Thyroid gland (tissue), 4 donors: ENCODE data around the gene MUSTN1. TPM values are rescaled to one million over a fixed set of nuclear protein-coding genes. Genes with fewer than 3 reads are reported as not detected.

Experiments used
- DNase-seq, 2 donors: peaks; one replicate each; pipeline ENCODE4 v3.0.0-alpha.2; 2019
- H3K27ac ChIP-seq, 3 donors: fragments of 200-600 bp; sonication (generic); 1 replicate in 2 of 3; 2 replicates in 1 of 3; pipeline ENCODE4 v1.5.1; 2016 to 2019; ENCODE audit warnings: mild to moderate bottlenecking in 1 of 3, moderate library complexity in 1 of 3
- H3K27me3 ChIP-seq: fragments of 200-600 bp; sonication (generic); one replicate; pipeline ENCODE4 v1.5.1; 2019
- H3K36me3 ChIP-seq, 2 donors: fragments of 200-600 bp; sonication (generic); one replicate each; pipeline ENCODE4 v1.5.1; 2016 to 2019
- H3K4me1 ChIP-seq, 2 donors: fragments of 200-600 bp; sonication (generic); one replicate each; pipeline ENCODE4 v1.5.1; 2017 to 2019
- H3K4me3 ChIP-seq, 3 donors: fragments of 200-600 bp; sonication (generic); replicated peaks in 1 of 3; 1 replicate in 2 of 3; 2 replicates in 1 of 3; pipeline ENCODE4 v1.5.1; 2016; ENCODE audit warnings: mild to moderate bottlenecking in 1 of 3
- H3K9me3 ChIP-seq: fragments of 200-600 bp; sonication (generic); one replicate; pipeline ENCODE4 v1.5.1; 2017
- CTCF ChIP-seq, 6 experiments: fragments of 200-600 bp in 3 of 6; fragments of 450-650 bp in 3 of 6; sonication (generic) in 3 of 6; IDR thresholded peaks; one replicate each; pipeline ENCODE4 v1.5.1; 2016 to 2019; ENCODE audit warnings: antibody characterized with exemption in 6 of 6, mild to moderate bottlenecking in 2 of 6, inconsistent platforms in 1 of 6, moderate library complexity in 1 of 6
- POLR2A ChIP-seq, 2 donors: fragments of 450-650 bp; IDR thresholded peaks; one replicate each; pipeline ENCODE4 v1.6.1; 2017; ENCODE audit warnings: antibody characterized with exemption in 2 of 2, mild to moderate bottlenecking in 2 of 2, moderate library complexity in 1 of 2
- WGBS, 2 donors: methylation state at CpG; one replicate each; pipeline ENCODE4 v1.1.5; 2017; 5-methylcytosine and 5-hydroxymethylcytosine counted together
- intact Hi-C: fragments of 100-400 bp; cut with DNase I; formaldehyde crosslinking; loops from one replicate; pipeline ENCODE4 v1.15.1; 2023
- total RNA-seq, 4 donors: library from RNA; depleted of rRNA; stranded (reverse); fragments of >200 nt; gene quantifications; one replicate each; pipeline ENCODE4 v1.2.3, GENCODE V29; 2016

MUSTN1 gene
- total RNA-seq, 4 donors from 2014 or later: 4.0 to 7.0 (median 6.7) TPM

- TF ChIP-seq POLR2A (IDR thresholded peaks at IDR 0.05) (no peak), CTCF (IDR thresholded peaks at IDR 0.05) (no peak)
- no peak for DNase-seq
- no peak overlapping the region for H3K4me3 ChIP-seq
- H3K27ac ChIP-seq: no peak overlapping the region
- no peaks in the 10 kb centered on the region for H3K9me3 ChIP-seq
- H3K27me3 ChIP-seq: no peaks in the 10 kb centered on the region
- H3K4me1 ChIP-seq: peaks cover 0 to 5% of the 10 kb centered on the region in 2 donors
- 89 to 90% methylated on average over 7 of the region's 7 CpGs for WGBS, 2 donors
- no peaks in the 10 kb centered on the region for H3K36me3 ChIP-seq
- intact Hi-C loops: no loop called here
These were observed 44.5 kb downstream of the MUSTN1 start for GRCh38 chr3:52790337-52790736.

- TF ChIP-seq POLR2A (IDR thresholded peaks at IDR 0.05) (no peak), CTCF (IDR thresholded peaks at IDR 0.05) (no peak)
- no peak for DNase-seq
- Histone ChIP-seq H3K4me3 (no peak overlapping the region), H3K27ac (no peak overlapping the region), H3K36me3 (no peaks in the 10 kb centered on the region), H3K27me3 (no peaks in the 10 kb centered on the region), H3K9me3 (no peaks in the 10 kb centered on the region), H3K4me1 (peaks cover 0 to 5% of the 10 kb centered on the region in 2 donors)
- intact Hi-C loops: no loop called here
- 86 to 87% methylated on average over 4 to 6 of the region's 6 CpGs for WGBS, 2 donors
These were observed 45.1 kb downstream of the MUSTN1 start for GRCh38 chr3:52789746-52790040.

GRCh38 chr3:52788890-52789745 is 45.7 kb downstream of the MUSTN1 start:
- Histone ChIP-seq H3K4me1 (no peaks in the 10 kb centered on the region), H3K27me3 (no peaks in the 10 kb centered on the region), H3K9me3 (no peaks in the 10 kb centered on the region), H3K27ac (no peak overlapping the region), H3K4me3 (no peak overlapping the region), H3K36me3 (no peaks in the 10 kb centered on the region)
- intact Hi-C loops: no loop called here
- no peak for DNase-seq
- 85 to 86% methylated on average over 13 to 16 of the region's 16 CpGs for WGBS, 2 donors
- TF ChIP-seq CTCF (IDR thresholded peaks at IDR 0.05) (no peak), POLR2A (IDR thresholded peaks at IDR 0.05) (no peak)

GRCh38 chr3:52787672-52788625 is 46.9 kb downstream of the MUSTN1 start:
- Histone ChIP-seq H3K36me3 (no peaks in the 10 kb centered on the region), H3K27me3 (no peaks in the 10 kb centered on the region), H3K4me1 (no peaks in the 10 kb centered on the region), H3K9me3 (no peaks in the 10 kb centered on the region), H3K4me3 (no peak overlapping the region), H3K27ac (no peak overlapping the region)
- intact Hi-C loops: no loop called here
- TF ChIP-seq POLR2A (IDR thresholded peaks at IDR 0.05): no peak
- no peak for TF ChIP-seq CTCF (IDR thresholded peaks at IDR 0.05)
- DNase-seq: no peak
- 65 to 83% methylated on average over 12 to 16 of the region's 17 CpGs for WGBS, 2 donors

GRCh38 chr3:52787246-52787645 is 47.6 kb downstream of the MUSTN1 start:
- no peak for TF ChIP-seq CTCF (IDR thresholded peaks at IDR 0.05)
- no peak for TF ChIP-seq POLR2A (IDR thresholded peaks at IDR 0.05)
- intact Hi-C loops: no loop called here
- Histone ChIP-seq H3K36me3 (no peaks in the 10 kb centered on the region), H3K27ac (no peak overlapping the region), H3K4me1 (no peaks in the 10 kb centered on the region), H3K9me3 (no peaks in the 10 kb centered on the region), H3K4me3 (no peak overlapping the region), H3K27me3 (no peaks in the 10 kb centered on the region)
- 77 to 88% methylated on average over 11 of the region's 11 CpGs for WGBS, 2 donors
- no peak for DNase-seq
